GM21737 (cell line): ENCODE data around the gene ACIN1.

ENCODE experiments used
- ATAC-seq: cut with Tn5 transposase; IDR thresholded peaks from one replicate; pipeline ENCODE4 v1.9.1; 2021; ENCODE audit warnings: mild to moderate bottlenecking, moderate library complexity; ENCODE audit not compliant: unreplicated experiment

The ACIN1 gene

DNA sequence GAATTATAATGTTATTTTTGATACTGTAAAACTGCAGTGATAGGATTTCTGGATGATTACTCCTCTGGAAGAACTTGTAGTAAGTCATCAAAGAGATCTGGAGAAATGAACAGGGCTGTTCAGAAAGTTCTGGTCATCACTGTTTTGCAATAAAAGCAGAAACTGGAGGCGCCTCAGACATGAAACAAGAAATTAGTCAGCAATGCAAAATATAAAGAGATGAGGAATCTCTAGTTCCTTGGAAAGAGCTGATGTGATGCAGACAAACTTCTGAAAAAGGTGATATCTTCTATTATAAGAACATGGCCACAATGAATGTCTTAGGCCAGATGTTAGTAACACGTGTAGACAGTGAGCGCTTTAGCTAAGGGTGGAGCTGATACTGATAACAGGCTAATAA, 9.5 kb downstream of the ACIN1 start:
- no peak for ATAC-seq

DNA sequence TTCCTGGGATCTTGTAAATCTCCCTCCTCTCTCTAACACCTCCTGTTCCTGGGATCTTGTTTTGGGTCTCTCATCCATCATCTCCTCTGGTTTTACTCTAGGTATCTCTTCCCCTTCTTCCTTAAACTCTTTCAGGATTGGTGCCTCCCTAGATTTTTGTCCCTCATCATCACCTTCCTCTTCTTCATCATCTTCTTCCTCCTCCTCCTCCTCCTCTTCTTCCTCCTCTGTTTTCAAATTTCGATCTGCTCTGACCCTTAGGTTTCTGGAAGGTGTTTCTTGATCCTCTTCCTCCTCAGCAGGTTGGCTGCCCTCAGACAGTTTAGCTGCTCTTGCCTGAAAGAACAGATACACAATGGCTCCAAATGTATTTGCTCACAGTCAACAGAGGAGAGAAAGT, 14.5 kb downstream of the ACIN1 start:
- no peak for ATAC-seq

DNA sequence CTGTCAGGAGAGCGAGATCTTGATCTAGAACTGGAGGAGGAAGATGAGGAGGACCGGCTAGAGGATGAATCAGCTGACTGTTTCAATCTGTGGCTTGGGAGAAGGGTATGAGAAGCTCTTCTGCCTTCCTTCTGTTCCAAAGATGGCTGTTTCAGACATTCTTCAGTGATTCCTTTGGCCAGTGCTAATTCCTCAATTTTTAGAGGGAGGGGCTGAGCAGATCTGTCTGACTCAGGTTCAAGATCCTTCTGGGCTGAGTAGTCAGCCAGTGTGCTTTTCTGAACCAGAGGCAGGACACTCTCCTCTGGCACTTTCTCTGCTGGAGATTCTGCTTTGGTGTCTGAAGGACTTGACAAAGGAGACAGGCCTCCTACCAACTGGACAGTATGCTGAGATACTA, 15.2 kb downstream of the ACIN1 start:
- ATAC-seq = no peak

DNA sequence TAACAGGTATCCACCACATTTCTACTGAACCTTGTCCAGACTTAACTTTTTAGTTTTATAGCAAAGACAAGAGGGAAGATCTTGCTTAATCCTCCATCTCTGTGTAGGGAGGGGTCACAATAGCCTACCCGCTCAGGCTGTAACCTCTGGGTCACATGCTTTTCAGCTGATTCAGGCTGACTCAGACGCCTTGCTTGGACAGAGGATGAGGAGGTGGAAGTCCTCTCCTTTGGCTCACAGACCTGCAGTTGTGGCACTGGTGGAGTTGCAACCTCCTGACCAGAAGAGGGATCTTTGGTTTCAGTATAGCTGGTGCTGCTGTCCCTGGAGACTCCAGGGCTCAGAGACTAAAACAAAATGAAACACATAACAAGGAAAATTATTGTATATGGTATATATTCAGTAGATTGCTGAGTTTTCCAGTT, 16.2 kb downstream of the ACIN1 start:
- ATAC-seq = no peak

DNA sequence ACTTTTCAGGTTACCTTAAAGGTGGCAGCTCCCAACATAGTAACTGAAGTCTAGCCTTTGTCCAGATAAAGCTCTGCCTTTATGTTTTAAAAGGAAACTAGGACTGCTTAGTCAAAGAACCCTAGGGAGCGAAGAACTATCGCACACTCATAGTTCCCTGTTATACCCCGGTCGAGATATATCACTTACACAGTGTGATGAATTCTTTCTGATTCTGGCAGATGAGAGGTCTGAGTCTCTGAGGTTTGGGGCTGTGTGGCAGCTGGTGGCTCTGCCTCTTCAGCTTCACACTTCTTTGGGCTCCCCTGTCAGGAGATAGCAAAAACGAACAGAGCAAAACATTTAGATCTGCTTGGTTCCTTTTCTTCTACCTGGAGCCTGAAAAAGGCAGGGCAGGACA, 17.0 kb downstream of the ACIN1 start:
- no peak for ATAC-seq

DNA sequence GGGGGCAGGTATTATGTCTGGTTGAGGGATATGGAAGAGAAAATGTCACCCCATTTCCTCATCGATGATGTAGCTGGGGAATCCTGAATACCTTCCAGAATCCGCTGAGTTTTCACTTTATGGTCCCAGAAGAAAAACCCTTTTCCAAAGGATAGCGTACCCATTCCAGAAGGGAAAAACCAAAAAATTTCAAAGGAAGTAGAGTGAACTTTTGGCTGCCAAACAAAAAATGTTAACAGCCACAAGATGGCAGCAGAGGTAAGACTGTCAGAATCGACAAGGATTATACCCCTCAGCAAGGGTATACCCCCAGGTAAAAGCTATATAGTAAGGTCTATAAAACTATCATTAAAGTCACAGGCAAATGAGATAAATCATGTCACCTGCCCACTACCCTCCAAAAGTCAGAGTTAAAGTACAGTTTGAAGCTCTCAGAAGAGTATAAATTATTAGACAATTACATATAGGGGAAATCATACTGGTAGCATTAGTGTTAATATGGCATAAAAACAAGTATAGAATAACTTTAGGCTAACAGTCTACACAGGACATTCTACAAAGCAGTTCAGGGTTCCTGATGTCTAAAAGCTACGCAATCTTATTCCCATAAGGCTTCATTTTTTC, 18.0 kb downstream of the ACIN1 start:
- no peak for ATAC-seq

DNA sequence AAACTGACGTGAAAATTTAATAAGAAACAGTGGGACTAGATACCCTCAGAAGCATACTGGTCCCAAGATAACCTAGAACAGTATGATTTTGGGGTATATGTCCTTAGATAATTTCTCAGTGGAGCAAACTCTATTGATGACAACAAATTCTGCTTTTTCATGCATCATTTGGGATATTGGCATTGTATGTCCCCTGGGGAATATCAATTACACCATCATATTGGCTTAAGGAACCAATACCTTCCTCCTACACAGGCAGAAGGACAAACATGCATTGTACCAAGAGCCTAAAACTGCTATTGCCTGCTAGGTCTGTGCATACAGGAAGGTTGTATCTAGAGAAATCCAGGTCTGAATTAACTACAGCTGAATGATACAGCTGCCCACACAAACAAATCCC, 20.0 kb downstream of the ACIN1 start:
- ATAC-seq = no peak

DNA sequence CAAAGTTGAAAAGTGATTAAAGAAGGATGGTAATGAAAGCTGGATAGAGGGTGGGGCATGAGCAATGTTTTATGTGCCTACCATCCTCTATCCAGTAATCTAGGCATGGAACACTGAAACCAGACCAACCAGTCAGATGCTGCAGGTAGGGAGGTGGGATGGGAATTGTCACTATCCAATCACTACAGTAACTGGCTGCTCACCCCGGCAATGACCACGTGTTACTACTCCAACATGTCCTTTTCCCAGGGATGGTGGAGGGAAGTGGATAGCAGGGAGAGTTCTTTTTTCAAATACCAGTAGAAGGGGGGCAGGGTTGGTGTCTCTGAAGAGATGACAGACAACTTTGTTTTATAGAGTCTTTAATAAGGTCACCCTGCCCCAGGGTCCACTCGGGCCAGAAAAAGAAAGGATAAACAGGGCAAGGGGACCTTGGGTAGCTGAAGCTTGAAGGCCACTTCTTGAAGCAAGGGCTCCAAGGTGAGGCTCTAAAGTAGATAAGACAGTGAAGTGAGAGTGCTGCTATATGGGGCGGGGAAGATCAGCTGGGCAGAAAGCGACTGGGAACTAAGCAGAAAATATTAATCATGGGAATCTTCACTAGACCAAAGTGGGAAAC, 22.9 kb downstream of the ACIN1 start:
- ATAC-seq = no peak

DNA sequence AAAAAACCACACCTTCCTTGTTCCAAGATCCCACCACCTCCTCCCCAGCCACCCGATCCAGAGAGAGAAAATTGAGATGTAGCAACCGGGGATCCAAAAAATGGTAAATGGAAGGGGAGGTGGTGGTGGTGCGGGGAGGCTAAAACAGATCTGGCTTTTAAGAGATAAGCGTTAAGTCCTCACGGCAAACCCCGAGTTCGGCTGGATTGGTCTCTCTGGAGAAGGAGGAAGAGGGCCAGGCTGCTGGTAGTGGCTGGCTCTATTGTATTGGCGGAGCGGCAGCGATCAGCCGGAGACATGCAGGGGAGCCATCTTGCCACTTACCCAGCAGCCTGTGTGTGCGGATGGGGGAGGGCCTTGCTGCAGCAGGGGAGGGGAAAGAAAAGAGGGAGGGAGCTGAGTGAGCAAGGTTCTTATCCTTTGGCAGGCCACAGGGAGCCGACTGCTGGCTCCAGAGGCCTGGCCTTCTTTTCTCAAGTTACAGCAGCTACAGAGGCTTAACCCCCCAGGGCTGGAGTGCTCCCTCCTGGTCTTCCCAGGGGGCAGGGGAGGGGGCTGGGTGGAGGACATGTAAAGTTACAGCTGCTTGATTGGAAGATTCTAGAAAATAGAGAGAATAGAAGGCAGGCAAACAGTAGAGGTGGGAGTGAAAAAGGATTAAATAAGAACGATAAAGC, 23.6 kb downstream of the ACIN1 start:
- peak; percentile 94 for ATAC-seq

DNA sequence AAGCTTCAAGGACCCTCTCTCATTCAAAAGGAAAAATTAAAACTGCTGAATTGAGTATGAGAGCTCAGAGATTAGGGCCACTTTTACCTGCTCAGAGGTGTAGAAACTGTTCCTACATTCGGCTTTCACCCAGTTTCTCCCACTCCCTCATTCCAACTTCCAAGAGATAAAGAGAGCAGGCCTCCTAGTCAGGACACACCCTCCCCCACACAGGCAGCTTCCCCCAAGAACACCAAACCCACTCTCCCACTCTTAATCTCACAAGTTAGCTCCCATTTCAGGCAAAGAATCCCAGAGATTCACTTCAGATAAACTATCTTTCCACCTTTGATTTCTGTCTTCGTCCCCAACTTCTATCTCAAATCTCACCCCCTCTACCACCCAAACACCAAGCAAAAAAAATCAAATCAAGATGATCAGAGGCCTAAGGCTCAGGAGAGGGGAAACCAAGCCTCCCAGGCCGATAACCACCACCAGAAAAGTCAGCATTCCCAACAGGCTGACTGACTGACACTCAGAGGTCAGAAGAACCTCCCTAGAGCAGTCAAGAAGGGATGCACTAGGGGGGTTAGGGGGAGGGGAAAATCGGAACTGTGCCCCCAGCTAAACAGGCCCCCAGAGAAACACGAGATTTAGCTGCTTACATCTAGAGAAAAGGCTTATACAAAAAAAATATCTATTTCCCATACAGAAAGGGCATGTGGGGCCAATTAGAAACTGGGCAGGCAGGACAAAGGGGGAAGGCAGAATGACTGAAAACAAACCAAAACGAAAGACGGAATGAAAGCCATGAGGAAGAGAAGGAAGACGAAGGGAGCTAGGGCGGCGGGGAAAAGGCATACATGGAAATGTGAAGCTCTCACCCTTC, 24.4 kb downstream of the ACIN1 start:
- no peak for ATAC-seq

DNA sequence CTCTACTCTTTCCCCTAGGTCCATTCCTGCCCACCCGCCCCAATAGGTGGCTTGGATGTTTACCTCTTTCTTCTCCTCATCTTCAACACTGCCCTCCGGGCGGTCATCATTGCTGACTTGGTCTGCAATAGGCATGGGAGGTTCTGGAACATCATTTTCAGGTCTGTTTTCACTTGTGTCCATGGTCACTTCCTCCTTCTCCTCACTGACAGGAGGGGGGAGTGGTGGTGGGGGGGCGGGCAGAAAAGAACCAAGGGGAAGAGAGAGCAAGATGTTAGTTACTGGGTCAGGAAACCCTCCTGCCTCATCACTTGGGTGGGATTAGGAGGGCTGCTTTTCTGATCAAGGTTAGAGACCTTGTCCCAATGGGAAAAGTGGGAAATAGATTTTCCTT, 25.5 kb downstream of the ACIN1 start:
- ATAC-seq = no peak

DNA sequence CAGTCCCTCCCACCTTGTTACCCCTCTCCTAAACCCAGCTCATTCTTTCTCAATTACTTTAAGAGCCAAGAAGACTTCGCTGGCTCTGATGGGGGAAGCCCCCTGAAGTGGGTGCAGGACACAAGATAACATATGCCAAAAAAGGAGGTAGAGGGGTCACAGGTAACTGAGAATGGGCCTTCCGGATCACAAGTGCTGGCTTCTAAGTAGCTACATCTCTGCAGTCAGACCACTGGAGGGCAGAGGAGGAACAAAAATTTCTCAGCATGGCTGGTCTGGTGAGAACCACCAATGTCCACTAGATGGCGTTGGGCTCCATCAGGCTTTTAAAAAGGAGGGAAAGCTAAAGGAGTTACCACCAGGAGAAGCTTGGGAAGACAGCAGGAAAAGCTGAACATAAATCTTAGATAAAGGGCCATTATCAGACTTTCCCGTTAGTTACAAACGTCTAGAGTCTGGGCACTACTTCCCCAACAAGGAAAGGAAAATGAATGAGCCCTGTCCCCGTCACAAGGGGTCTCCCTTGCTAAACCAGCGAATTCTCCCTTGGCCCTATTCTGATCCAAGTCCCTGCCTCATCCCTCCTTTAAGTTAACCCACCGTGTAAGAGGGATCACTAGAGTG, 26.0 kb downstream of the ACIN1 start:
- ATAC-seq = peak; percentile 58

DNA sequence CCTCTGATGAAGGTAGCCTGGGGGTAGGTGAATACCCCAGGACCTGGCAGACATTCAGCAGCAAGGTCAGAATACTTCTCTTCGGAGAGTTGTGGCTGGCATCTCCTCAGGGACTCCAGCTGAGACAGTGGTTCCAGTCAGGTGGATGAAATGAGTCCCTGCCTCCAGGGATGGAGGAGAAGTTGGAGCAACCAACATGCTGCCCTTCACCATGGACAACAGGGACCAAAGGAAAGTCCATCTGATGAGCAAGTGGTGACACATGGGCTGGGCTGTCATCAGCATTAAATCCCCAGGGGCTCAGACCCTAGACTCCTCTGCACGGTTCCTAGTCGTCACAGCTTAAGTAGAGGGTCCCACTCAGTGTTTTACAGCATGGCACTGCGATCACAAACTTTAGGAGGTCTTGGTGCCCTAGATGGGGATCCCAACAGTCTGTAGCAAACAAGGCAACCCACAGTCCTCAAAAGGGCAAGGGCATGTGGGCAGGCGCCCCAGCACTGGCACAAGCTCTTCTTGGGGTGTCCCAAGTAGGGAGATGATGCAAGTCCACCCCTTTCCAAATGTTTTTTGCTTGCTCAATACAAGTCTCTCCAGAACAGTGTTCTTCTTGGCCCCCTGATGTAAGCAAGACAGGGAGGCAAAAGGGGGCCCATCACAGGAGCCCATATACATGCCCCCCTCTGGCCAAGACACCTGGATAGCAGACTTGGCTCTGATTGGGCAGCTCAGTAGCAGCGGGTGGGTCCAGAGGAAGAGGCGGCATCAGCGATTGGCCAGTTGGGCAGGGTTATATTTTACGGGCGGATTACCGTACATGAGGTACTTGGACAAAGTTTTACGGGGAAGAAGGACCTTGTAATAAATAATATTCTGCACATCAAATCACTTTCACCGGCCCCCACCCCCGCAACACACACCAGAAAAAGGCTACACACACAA, 26.8 kb downstream of the ACIN1 start:
- no peak for ATAC-seq

DNA sequence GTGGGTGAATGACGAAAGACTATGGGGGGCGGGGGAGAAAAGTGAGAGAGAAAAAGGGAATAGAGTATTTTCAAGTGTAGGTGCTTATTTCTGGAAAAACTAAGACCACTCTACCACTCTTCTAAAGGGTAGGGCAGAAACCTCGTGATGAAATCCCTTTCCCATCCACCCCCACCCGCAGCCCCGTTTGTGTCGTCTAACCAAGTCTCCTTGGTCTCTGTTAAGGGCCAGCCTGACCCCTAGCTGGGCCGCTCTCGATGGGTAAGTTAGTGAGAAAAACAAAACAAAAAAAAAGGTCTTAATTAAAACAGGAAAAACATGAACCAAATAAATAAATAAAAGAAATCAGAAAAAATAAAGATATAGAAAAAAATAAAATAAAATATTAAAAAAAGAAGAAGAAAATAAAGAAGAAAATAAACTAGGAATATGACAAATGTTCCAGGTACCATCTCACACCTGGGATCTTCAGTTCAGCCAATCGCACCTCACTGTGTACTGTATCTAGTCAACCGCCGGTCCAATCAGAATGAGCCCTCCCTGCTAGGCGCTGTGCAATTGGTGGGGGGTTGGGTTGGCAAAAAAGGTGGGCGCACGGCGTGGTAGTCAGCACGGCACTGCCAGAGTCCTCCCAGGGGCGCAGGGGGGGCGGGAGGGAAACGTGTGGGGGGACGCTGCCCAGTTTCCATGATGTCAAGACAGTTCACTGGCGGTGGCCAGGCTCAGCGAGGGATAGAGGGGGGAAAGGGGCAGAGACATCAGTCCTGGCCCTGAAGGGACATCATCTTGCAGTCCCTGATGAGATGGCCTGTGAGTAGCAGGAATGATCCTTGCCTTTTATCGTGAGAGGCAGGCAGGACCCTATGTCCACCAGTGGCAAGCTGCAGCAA, 27.8 kb downstream of the ACIN1 start:
- ATAC-seq = no peak

DNA sequence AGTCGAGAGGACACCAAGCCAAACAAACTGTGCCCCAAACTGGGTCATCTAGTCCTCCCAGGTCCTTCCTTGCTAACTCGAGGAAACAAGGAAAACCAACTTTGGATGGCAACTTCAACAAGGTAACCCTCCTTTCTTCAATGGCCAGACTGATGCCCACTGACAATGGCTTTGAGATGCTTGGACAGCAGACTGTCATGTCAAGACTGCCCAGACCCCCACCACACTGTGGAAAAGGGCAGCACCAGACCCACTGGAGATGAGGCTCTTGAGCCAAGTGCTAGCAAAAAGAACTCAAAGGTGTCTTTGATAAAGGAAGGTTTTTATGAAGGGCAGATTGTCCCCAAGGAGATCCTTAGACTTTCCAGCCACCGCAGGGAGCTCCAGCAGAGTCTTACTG, 28.6 kb downstream of the ACIN1 start:
- ATAC-seq = no peak

DNA sequence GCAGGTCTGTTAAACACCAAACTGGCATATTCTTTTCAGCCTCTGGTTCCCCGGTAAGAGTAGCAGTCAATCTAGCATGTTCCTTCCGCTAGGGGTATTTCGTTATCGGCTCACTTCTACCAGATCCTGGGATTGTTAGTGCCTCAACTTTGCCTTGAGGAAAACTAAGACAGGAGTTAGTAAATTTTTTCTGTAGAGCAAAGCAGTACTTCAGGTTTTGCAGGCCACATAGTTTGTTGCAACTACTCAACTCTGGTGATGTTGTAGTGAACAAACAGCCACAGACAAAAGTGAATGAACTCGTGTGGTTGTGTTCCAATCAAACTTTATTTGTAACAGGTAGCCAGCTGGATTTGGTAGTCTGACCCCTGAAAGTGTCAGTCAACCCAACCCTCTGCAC, 31.3 kb downstream of the ACIN1 start:
- ATAC-seq = no peak

DNA sequence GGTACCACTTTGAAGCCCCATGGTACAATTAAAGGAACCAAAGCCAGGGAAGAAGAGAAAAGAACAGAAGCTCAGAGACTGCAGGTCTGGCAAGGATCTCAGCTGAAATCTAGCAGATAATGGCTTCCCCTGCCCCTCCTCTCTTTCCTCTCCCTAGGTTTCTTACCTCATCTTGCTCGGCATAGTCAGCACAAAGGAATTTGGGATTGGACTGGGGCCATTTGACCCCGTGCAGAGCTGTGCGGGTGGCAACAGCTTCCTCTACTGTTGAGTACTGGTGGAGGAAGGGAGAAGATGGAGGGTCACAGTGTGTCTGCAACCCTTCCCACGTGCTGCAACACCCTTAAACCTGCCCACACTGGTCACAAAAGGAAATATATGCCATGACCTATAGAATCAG, 32.9 kb downstream of the ACIN1 start:
- ATAC-seq = no peak

DNA sequence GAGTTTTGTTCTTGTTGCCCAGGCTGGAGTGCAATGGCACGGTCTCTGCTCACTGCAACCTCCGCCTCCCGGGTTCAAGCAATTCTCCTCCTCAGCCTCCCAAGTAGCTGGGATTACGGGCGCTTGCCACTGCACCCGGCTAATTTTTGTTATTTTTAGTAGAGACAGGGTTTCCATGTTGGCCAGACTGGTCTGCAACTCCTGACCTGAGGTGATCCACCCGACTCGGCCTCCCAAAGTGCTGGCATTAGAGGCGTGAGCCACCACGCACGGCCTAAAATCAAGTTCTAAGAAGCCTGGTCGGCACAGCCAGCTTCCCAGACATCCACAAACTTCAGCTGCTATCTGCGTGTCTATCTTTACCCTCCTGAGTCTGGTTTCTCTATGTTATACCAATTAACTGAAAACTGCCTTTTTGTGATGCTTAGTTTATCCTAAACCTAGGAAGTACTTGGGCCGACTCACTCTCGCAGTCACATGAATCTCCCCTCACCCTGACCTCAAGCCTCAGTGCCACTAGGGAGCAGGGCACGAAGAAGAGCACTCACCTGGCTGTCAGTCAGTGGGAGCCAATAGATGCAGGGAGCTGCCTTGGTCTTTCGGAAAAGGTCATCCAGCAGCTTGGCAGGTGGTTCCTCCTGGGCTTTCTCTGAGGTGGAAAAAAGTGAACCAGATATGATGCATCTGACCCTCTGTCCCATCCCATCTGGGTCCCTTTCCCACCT, 34.2 kb downstream of the ACIN1 start:
- no peak for ATAC-seq
